ENCODE data around the gene PARP15.
"Not testable (repeated sequence)": the region's sequence is repeated elsewhere in the genome, so short reads cannot be mapped to it uniquely, and the experiment has no call there.

PARP15 gene

DNA sequence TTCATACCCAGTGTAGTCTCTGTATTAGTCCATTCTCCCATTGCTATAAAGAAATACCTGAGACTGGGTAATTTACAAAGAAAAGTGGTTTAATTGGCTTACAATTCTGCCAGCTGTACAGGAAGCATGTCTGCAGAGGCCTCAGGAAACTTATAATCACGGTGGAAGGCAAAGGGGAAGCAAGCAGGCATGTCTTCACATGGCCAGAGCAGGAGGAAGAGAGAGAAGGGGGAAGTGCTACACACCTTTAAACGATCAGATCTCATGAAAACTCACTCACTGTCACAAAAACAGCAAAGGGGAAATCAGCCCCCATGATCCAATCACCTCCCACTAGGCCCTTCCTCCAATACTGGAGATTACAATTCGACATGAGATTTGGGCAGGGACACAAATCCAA lies 96.9 kb downstream of the PARP15 start:
- no peak for DNase-seq

DNA sequence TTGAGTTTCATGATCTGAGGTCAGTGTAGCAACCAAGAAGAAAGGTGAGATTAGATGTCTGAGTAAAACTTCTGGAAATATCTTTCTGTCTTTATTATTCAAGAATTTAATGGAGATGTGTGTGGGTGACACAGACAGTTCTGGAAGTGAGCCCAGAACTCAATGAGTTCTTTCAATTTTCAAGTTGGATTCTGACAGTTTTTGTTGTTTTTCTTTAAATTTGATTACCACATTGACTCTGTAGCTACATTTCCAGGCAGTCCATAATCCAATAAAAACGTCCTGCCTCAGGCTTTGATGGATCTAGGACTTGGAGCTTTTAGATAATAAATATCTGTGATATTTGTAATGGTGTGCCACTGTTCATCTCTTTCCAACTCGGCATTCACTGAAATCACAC lies 99.3 kb downstream of the PARP15 start:
- DNase-seq = no peak

DNA sequence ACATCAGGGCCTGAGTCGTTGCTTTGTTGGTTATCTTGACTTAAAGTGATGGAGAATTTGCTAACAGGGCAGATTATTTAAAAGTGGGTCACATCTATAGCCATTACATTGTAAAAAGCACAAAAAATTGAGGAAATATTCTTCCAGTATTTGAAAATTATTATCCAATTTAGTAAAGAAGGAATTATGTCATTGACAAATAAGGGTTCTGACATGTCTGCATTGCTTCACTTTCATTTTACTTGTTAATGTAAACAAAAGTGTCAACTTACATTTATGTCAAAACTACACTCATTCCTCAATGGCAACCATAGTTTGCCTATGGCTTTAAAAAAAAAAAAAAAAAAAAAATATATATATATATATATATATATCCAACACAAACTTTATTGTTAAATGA lies 99.8 kb downstream of the PARP15 start:
- no peak for DNase-seq

DNA sequence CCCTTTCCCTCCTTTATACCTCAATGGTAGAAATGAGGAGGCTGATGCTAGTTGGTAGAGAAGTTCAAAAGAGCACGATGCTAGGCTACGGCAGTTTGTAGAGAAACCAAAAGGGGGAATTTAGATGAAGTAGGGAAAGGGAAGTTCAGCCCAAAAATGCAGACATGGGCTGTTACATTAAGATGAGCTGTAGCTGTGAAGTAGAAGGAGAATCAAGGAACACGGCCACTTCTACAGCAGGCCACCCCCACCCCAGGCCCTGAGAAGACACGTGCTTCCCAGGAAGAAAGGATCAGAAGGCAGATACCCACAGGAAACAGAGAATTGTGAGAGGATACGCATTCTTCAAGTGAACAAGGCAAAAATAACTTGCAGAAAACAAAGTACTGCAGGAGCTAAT lies 101.1 kb downstream of the PARP15 start:
- no peak for DNase-seq

DNA sequence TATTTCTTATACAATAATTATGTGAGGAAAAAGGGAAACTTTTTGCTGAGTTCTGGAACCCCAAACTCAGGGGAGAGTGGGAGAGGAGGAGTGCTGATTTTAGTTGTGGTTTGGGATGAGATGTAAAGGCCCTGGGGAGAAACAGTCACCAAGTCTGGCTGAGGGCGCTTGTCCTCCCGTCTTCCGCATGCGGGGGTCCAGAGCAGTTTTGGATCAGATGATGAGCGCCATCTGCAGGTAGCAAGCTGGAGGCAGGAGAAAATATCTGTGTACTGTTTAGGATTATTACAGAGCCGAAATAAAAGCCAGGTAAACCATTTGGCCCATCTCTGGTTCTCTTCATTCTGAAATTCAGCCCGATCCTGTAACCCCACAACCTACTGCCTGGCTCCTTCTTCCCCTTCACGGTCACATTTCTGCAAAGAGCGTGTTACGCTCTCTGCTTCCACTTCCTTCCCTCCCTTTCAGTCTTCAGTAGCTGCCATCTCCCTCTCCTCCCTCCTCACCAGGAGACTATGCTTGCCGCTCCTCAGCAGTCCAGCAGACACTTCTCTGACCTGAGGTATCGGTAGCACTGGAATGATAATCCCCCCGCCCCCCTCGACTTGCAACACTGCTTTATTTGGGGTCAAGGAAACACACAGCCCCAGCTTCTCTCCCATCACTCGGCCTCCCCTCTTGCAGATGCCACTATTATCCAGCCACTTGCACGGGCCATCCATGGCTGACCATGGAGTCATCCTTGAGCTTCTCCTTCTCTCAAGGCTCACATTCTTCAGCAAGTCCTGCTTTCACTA lies 101.8 kb downstream of the PARP15 start:
- DNase-seq = peak; percentile 85

DNA sequence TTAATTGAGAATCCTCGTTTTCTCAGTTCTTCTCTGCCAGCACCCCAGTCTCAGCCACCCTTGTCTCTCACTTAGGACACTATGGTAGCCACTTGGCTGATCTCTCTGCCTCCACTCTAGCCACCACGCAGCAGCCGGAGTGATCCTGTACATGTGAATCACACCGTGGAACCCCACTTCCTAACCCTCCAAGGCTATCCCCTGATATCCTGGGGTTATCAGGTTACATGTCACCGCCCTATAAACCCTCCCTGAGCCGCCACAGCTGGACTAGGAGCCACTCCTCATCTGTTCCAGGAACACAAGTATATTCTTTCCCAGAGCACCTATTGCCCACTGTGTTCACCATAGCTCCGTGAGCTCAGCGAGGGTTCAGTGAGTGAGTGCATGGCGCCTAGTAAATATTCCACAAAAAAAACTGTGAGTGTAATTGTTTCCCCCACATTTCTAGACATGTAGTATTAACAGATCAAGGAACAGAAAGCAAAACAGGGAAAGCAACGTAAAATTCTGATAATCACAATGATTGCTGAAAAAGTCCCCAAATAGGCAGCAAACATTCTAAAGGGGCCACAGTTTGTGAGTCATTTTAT lies 102.5 kb downstream of the PARP15 start:
- DNase-seq = peak in 1 of 2 experiments; percentile 48

DNA sequence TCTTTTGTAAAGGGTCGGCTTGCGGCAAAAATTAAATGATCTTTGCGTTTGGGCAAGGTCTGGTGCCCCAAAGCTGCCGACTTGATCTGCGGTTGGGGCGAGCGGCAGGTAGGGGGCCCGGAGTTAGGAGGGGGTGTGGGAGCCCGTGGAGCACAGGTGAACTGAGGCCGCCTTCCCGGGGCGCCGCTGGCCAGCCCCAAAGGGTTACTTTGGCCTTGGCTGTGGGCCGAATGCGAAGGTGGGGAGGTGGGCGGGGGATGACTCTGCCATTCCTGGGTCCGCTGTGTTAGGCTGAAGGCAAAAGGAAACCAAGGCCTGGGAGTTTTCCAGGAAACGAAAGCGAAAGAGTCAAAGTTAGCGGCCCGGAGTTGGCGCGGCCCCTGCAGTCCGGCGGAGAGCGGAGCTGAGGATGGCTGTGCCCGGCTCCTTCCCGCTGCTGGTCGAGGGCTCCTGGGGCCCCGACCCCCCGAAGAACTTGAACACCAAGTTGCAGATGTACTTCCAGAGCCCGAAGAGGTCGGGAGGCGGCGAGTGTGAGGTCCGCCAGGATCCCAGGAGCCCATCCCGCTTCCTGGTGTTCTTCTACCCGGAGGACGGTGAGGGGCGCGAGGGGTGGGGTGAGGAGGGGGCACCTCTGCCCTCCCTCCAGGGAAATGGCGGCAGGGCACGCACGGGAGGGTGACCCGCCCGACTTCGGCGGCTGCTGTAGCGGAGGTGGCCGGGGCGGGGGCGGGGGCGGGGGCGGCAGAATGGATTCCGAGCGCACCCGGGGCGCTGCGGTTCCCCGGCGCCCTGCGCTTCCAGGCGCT lies 103.2 kb downstream of the PARP15 start, which contains the start of gene PARP14:
PARP14 (plus strand) TSS at position 365 of the 809 bp plus-strand sequence; CDS start at position 410, 45 bp downstream.
- DNase-seq = peak; percentile 52 to 61

DNA sequence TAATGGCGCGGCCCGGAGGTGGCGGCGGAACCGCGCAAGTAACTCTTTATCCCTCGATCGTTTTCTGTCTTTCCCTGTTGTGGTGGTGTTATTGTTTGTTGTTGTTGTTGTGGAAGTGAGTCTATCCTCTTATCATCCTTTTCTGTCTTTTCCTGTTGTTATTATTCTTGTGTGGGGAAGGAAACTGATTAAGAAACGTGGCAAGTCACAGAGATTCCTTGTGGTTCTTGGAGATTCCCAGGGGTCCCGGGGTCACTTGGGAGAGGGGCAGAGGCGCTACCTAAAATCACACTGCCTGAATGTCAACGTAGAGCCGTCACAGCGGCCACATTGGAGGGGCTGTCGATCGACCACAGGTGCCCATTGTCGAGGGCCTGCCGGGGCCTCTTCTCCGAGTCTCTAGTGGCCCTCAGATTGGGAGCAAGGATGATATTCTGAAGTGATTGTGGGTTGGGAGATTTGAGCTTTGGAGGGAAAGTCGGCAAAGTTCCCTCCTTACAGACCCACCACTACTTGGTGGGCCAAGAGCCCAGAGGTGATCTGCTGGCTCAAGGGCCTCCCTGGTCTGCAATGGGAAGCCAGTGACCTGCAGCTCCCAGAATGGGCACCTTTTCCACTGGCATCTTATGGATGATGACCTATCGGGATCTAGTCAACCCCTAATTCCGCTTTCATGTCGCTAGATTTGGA lies 104.0 kb downstream of the PARP15 start:
- peak in 1 of 2 experiments; percentile 9 for DNase-seq

DNA sequence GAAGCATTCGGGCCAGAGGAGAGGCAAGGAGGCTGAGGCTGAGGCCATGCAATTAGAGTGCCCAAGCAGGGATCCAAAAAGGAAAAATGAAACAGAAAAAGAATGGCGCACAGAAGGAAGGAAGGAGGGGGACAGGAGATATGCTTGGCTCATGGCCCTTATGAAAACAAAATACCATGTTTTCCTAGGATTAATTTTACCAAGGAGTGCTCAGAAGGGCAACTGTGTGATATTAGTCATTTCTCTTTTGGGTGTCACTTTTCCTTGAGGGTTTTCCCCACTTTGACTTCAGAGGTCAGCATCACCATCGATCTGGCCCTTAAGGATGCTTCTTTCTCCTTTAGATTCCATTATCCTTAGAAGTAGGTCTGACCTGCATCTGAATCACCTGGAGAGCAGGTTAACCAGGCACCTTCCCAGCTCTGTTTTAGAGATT lies 104.5 kb downstream of the PARP15 start:
- no peak for DNase-seq

DNA sequence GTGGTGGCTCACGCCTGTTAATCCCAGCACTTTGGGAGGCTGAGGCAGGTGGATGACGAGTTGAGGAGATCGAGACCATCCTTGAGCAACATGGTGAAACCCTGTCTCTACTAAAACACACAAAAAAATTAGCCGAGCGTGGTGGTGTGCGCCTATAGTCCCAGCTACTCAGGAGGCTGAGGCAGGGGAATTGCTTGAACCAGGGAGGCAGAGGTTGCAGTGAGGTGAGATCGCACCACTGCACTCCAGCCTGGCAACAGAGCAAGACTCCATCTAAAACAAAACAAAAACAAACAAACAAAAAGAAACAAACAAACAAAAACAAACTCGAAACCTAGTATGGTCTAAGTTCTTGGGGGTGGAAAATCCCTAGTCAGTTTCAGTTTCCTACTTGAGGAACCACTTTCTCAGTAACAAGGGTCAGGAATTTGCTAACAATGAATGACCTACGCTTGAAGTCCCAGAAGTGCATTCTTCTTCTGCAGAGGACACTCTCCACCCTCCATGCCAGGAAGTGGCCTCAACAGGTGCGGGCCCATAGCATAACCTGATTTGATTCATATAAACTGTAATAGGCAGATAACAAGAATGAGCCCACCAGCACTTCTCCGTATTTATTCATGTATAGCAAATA lies 105.4 kb downstream of the PARP15 start:
- DNase-seq = not testable (repeated sequence)

DNA sequence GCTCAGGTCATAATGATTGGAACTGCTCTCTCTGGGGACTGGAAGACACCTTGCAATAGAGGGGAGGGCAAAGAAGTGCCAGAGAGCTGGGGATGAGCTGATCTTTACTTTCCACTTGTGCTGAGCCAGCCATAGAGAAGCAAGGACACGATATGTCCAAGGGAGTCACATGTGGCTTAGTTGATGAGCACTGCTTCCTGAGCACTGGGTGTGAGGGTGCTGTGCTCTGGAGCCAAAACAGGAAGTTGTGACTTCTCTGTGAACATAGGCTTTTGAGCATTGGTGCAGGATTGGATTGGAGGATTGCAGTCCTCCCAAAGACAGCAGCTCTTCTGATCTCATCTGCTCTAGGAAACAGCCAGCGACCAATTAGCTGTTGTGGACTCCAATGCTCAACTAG lies 109.8 kb downstream of the PARP15 start:
- DNase-seq = no peak
